Occipital lobe (tissue), 2 donors: Measurements from ENCODE around the gene KCTD13. TPM values are rescaled to one million over a fixed set of nuclear protein-coding genes. Genes with fewer than 3 reads are reported as not detected.
"Not testable (repeated sequence)": the region's sequence is repeated elsewhere in the genome, so short reads cannot be mapped to it uniquely, and the experiment has no call there.

Experiments
- DNase-seq: peaks from one replicate; lab custom pipeline; 2025; lab: John Stamatoyannopoulos, UW
- total RNA-seq: library from RNA; depleted of rRNA; stranded (reverse); fragments of >200 nt; gene quantifications from one replicate; pipeline ENCODE4 v1.2.3, GENCODE V29; 2014

Gene KCTD13
- total RNA-seq, 1 donor from 2014 or later = 15.6 TPM

GRCh38 chr16:29907973-29908372, 18.1 kb downstream of the KCTD13 start:
- no peak for DNase-seq

DNA sequence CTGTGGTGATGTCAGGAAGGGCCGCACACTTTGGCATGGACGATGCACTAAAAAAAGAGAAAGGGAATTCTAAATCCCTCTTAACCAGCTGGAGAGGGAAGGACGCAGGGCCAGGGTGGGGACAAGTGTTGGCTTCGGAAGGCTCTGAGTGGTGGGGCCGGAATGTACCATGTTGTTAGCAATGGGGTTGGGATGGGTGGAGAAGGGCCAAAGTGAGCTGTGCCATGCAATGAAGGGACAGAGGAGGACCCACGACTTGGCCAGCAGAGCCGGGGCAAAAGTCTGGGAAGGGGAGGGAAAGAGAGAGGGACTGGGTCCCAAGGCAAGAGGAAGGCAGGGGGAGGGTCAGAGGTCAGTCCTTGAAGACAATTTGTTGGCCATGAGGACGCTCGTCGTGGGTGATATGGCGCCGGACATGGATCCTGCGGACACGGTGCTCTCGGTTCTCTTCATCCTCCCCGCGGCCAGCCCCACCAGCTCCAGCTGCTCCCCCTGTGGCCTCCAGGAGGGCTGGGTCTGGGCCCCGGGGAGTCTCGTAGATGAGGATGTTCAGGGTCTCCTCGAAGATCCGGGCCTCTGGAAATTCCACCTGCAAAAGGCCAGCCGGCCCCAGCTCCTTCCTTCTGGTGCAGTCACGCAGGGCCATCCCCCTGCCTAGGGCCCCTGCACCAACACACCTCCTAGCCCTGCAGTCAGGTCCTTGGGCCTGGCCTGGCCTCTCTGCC, 19.3 kb downstream of the KCTD13 start:
- DNase-seq = no peak

- no peak for DNase-seq
These were observed 20.4 kb downstream of the KCTD13 start for GRCh38 chr16:29905668-29906067.

GRCh38 chr16:29904947-29905346, 21.1 kb downstream of the KCTD13 start:
- DNase-seq = no peak

GRCh38 chr16:29903590-29903989, 22.4 kb downstream of the KCTD13 start:
- no peak for DNase-seq

DNA sequence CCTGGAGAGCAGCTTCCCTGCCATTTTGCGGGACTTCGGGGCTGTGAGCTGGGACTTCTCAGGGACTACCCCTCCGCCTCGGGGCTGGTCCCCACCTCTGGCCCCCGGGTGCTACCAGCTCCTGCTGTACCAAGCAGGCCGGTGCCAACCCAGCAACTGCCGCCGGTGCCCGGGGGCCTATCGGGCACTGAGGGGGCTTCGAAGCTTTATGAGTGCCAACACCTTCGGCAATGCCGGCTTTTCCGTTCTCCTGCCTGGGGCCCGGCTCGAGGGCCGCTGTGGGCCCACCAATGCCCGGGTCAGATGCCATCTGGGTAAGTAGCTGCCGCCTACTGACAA, 24.4 kb downstream of the KCTD13 start:
- no peak for DNase-seq

DNA sequence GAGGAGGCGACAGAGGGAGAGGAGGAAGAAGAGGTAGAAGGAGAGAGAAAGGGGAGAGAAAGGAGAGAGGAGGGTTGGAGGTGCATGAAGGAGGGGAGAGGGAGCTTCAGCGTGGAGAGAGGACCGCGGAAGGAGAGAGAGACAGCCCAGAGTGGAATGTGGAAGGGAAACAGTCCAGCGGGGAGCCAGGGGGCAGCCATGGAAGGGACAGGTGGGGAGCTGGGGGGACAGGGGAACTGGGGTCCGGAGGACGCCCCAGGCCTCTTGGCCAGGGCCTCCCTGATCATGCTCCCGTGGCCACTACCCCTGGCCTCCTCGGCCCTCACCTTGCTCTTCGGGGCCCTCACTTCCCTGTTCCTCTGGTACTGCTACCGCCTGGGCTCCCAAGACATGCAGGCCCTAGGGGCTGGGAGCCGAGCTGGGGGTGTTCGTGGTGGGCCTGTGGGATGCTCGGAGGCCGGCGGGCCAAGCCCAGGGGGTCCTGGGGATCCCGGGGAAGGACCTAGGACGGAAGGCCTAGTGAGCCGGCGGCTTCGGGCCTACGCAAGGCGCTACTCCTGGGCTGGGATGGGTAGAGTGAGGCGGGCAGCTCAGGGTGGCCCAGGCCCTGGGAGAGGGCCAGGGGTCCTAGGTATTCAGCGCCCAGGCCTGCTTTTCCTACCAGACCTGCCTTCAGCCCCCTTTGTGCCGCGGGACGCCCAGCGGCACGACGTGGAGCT, 25.0 kb downstream of the KCTD13 start:
- DNase-seq = no peak

- DNase-seq = peak; percentile 94
These were observed 25.7 kb downstream of the KCTD13 start, which contains the start of gene ASPHD1 for GRCh38 chr16:29900102-29900887. TSS of gene ASPHD1 (plus strand) at chr16:29900488. CDS start at chr16:29900972, 484 bp downstream.

GRCh38 chr16:29899516-29900101, 26.4 kb downstream of the KCTD13 start, which contains the start of gene SEZ6L2:
TSS of gene SEZ6L2 (minus strand) at chr16:29899550. CDS start at chr16:29899019, 531 bp downstream.
- peak; percentile 71 for DNase-seq

DNA sequence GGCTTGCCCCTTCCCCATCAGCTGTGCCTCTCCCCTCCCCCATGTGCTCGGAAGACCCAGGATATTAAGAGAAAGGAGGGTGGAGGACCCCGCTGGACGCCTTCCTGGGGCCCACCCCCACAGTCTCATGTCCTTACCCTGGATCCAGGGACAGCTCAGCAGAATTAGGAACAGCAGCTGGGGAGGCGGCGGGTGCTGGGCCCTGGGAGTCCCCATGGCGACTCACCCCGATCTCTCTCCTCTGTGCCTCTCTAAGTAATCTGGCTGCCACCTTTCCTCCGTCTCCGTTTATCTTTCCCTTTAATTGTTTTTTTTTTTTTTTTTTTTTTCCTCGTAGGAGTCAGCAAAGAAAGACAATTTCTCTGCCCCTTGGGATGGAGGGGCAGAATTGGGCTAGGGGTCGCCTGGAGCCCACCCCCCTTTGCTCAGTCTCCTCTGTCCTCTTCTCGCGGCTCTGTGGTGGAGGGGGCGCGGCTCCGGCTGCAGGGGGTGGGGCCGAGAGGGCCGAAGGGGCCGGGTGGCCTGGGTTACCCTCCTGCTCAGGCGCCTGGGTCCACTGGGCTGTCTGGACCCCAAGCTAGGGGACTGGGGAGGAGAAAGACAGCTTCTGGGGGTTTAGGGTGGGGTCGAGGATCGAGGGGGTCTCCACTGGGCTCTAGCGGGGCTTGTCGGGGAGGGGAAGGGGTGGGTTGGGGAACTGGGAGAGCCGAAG, 27.1 kb downstream of the KCTD13 start:
- no peak for DNase-seq

GRCh38 chr16:29898135-29898803, 27.8 kb downstream of the KCTD13 start:
- no peak for DNase-seq

GRCh38 chr16:29897333-29897732, 28.7 kb downstream of the KCTD13 start:
- no peak for DNase-seq

DNA sequence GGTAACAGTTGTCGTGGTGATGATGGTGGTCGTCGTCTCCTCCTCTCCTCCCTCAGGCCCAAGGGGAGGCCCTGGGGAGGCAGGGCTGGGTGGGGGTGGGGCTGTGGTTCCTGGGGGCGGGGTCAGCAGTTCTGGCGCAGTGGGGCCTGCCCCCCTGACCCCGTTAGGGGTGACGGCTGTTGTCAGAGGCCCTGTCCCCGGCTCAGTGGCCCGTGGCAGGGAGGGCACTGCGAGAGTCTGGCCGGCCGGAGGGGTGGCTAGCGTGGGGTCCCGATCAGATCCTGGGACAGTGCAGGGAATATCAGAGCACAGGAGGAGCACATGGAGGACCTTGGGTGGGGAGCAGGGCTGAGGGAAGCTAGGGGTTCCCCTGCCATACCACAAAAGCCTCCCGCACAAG, 29.2 kb downstream of the KCTD13 start:
- DNase-seq = no peak

DNA sequence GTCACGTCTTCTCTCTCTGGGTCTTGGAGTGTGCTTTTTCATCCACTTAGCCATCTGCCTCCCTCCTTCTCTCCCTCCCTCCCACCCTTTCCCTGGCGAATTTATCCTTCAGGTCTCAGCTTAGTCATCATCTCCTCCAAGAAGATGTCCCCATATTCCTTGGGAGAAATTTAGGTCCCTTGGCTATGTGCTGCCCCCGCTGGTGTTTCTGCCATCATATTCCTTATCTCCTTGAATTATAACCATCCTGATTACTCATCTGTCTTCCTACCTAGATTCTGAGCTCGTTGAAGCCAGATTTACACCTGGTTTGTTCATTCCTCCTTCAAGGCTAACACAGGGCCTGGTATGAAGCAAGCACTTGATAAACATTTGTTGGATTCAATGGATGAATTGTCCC, 31.7 kb downstream of the KCTD13 start:
- DNase-seq = peak; percentile 35

DNA sequence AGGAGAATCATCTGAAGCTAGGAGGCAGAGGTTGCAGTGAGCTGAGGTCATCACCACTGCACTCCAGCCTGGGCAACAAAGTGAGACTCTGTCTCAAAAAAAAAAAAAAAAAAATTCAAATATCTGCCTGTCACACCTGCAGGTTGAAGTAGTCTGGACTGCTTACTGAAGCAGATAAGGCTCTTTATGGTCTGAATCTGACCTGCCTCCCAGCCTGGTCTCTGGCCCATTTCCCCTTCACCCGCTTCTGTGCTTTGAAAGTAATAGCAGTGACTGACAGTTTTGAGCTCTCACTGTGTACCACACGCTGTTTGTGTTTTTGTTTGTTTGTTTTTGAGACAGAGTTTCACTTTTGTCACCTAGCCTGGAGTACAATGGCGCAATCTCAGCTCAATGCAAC, 32.5 kb downstream of the KCTD13 start:
- DNase-seq = no peak

- DNase-seq = no peak
These were observed 33.6 kb downstream of the KCTD13 start for GRCh38 chr16:29892458-29892813.

DNA sequence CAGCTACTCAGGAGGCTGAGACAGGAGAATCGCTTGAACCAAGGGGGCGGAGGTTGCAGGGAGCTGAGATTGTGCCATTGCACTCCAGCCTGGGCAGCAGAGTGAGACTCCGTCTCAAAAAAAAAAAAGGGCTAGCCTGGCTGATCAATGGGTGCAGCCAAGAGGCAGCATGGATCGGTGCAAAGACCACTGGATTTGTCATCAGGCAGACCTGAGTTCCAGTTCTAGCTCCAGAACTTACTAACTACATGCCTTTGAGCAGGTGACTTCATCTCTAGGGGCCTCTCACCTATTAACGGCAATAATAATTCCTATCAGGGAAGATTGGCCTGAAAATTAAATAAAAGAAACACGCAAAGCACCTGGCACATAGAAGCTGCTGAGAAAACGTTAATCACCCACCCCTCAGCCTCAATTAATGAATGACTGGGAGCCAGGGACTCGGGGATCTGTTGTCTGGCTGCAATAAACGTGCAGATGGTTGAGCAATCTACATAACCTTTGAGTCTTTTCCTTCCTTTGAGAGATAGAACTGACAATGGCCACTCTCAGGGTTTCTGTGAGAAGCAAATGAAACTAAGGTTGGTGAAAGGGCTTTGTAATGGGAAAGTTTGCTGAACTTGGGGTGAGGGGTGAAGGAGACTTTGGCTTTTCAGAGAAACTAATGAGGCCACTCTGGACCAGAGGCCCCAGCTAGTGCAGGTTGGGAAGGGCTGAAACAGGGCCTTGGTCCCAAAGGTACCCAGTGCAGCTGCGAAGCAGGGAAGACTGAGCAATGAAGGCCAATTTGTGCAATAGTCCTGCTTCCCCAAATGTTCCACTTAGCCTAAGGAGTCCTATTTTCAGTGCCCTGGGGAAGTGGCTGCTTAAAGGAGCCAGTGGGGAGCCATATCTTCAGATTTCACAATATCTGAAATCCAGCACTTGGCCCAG, 34.2 kb downstream of the KCTD13 start:
- no peak for DNase-seq

DNA sequence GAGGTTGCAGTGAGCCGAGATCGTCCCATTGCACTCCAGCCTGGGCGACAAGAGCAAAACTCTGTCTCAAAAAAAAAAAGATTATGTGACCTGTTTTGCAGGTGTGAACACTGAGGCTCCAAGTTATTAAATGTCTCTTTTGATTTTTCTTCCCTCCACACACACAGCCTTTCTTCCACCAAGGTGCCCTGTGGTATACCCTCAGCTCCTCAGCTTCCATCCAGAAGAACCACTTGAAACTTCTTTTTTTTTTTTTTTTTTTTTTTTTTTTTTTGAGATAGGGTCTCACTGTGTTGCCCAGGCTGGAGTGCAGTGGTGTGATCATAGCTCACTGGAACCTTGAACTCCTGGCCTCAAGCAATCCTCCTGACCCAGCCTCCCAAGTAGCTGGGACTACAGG, 36.7 kb downstream of the KCTD13 start:
- DNase-seq = not testable (repeated sequence)

- DNase-seq = no peak
These were observed 42.0 kb downstream of the KCTD13 start for GRCh38 chr16:29883987-29884386.

GRCh38 chr16:29881050-29881449, 45.0 kb downstream of the KCTD13 start:
- no peak for DNase-seq
